GM12864 (cell line): Measurements from ENCODE around the gene GNB2.

Source experiments
- DNase-seq: peaks from one replicate; pipeline ENCODE4 v3.0.0-alpha.2; 2011; ENCODE audit warnings: low read depth
- H3K4me3 ChIP-seq: 2 replicates; pipeline ENCODE4 v1.5.1; 2011; ENCODE audit warnings: mild to moderate bottlenecking, low read depth, low read length, control low read depth
- TF ChIP-seq, protein P1 (sequence below): IDR thresholded peaks from 2 replicates; pipeline ENCODE4 v1.5.1; 2011; ENCODE audit warnings: low read depth, mild to moderate bottlenecking, moderate library complexity, low read length, control low read depth, inconsistent platforms; ENCODE audit errors: missing control alignments

Gene GNB2

DNA sequence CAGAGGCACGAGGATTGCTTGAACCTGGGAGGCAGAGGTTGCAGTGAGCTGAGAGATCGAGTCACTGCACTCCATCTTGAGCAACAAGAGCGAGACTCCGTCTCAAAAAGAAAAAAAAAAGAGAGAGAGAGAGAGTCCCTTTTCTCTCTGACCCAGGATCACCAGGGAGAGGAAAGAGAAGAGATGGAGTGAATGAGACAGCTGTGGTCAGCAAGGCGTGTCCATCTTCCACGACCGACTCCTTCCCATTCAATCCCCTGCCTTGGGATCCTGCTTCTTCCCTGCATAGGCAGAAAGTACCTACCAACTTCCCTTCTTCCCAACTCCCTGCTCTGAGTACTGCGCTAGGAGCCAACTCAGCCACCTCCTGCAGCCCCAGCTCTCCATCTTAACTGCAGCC, 54.7 kb downstream of the GNB2 start:
- H3K4me3 ChIP-seq: no peak overlapping the region
- TF ChIP-seq, protein P1, sequence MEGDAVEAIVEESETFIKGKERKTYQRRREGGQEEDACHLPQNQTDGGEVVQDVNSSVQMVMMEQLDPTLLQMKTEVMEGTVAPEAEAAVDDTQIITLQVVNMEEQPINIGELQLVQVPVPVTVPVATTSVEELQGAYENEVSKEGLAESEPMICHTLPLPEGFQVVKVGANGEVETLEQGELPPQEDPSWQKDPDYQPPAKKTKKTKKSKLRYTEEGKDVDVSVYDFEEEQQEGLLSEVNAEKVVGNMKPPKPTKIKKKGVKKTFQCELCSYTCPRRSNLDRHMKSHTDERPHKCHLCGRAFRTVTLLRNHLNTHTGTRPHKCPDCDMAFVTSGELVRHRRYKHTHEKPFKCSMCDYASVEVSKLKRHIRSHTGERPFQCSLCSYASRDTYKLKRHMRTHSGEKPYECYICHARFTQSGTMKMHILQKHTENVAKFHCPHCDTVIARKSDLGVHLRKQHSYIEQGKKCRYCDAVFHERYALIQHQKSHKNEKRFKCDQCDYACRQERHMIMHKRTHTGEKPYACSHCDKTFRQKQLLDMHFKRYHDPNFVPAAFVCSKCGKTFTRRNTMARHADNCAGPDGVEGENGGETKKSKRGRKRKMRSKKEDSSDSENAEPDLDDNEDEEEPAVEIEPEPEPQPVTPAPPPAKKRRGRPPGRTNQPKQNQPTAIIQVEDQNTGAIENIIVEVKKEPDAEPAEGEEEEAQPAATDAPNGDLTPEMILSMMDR: no peak

More for the DNA sequence above, 54.7 kb downstream of the GNB2 start:
- no peak for DNase-seq
